Raji (cell line): ENCODE measurements around the gene AKIRIN2.

Experiments used
- POLR2A ChIP-seq: IDR thresholded peaks from 2 replicates; pipeline ENCODE4 v1.6.1; 2011; ENCODE audit warnings: low read depth, low read length, control low read depth; ENCODE audit not compliant: insufficient read depth

The AKIRIN2 gene

DNA sequence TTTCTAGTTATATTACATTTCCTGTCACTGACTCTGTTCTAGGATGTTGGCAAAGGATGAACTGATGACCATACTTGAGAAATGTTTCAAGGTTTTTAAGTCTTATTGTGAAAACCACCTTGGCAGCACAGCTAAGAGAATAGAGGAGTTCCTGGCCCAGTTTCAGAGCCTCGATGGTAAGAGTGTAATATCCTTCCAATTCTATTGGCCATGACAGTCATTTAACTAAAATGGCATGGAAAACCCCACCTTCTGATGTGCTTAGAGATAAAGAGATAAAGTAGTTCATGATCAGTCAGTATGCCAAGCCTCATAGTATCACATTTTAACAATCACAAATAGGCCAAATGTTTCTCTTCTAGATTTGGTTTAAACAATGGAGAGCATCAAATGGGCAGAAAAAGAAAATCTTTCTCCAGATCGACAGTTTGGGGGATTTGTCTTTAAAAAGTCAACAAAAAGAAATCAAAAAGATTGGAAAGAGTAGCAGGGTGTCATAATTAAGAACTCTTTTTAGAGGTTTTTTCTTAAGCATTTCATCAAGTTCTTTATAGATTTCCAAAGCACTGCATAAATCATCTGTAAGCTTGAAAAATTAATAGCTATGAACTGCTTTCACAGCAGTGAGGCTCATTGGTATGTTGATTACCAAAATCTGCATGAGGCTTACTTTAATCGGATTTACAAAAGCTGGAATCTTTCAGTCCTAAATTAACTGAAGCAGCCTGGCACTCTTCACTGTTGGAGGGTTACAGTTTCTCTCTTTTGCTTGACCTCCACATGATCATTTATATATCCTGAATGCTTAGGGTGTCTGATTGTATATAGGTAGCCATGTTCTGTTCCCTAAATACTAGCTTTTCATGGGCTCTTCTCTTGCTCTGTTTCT lies 48.7 kb downstream of the AKIRIN2 start:
- no peak for TF ChIP-seq POLR2A

DNA sequence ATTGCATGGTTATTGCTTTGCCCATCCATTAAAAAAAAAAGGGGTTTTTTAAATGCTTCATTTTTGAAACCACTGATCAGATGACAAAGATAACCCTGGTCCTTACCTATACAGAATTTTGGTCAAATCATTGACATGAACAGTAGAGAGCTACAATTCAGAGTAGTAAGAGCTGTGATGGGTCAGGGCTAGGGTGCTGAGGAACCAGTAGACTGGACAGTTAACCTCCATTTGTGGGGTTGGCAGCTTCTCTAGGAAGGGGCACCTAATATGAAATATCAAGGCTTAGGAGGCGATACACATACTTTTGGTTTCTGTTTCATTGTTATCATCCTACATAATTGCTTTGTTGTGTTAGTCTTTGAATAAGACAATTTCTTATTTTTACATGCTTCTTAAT lies 57.0 kb downstream of the AKIRIN2 start:
- no peak for TF ChIP-seq POLR2A

- no peak for TF ChIP-seq POLR2A
Observed at GRCh38 chr6:87641065-87641692, 60.9 kb downstream of the AKIRIN2 start.

- TF ChIP-seq POLR2A = no peak
Observed at GRCh38 chr6:87639373-87639772, 62.7 kb downstream of the AKIRIN2 start.

GRCh38 chr6:87637106-87637505 lies 64.9 kb downstream of the AKIRIN2 start:
- TF ChIP-seq POLR2A = no peak

DNA sequence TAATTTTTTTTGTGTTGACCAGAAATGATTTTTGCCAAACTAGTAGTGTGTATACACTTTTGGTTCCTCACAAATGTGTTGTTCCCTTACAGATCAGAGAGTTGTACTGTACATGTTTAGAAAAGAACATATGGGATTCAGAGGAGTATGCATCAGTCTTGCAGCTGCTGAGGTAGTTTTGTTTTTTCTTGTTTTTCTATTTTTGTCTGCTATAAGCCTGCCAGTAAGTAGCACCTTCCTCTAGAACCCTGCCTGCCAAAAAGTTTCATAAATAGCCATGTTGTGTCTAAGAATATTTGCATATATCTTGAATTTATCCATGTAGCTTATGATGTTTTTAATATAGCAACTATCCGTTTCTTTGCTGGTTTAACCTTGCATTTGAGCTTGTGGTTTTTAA lies 65.7 kb downstream of the AKIRIN2 start:
- TF ChIP-seq POLR2A = no peak

DNA sequence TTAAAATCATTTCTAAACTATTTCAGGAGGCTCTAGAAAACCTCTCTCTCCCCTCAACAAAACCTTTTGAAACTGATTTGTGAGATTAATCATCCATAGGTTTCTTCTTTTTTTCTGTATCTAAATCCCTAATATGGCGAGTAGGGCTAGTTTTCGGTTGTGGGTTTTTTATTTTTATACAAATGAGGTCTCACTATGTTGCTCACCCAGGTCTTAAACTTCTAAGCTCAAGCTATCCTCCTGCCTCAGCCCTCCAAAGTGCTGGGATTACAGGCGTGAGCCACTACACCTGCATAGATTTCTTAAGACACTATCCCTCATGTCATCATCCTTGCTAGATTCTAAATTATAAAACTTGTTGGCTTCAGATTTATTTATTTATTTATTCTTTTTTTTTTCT lies 68.2 kb downstream of the AKIRIN2 start:
- no peak for TF ChIP-seq POLR2A

- TF ChIP-seq POLR2A = no peak
Observed at GRCh38 chr6:87630746-87631145, 71.3 kb downstream of the AKIRIN2 start.

GRCh38 chr6:87628881-87629280 lies 73.2 kb downstream of the AKIRIN2 start:
- no peak for TF ChIP-seq POLR2A

GRCh38 chr6:87628424-87628823 lies 73.6 kb downstream of the AKIRIN2 start:
- no peak for TF ChIP-seq POLR2A
